Right renal pelvis (tissue), 4 donors: ENCODE results near the gene CADM1. TPM values are rescaled to one million over a fixed set of nuclear protein-coding genes. Genes with fewer than 3 reads are reported as not detected.

Source experiments
- DNase-seq, 4 donors: peaks; one replicate each; pipeline ENCODE4 v3.0.0-alpha.2; 2013; ENCODE audit warnings: low read depth in 4 of 4, low spot score in 3 of 4, missing footprints in 1 of 4
- polyA plus RNA-seq, 4 donors: library from polyadenylated mRNA; unstranded; fragments of 120-200 nt; gene quantifications; one replicate each; pipeline ENCODE4 v1.2.1, GENCODE V29; 2013; ENCODE audit not compliant: insufficient read length in 4 of 4

CADM1 gene
- polyA plus RNA-seq, 4 donors = 126 to 146 (median 136) TPM

GRCh38 chr11:115194802-115195110 is 309.5 kb downstream of the CADM1 start:
- DNase-seq = no peak

GRCh38 chr11:115193914-115194801 is 310.1 kb downstream of the CADM1 start:
- no peak for DNase-seq

- DNase-seq = no peak
These were observed 312.5 kb downstream of the CADM1 start for GRCh38 chr11:115191761-115192160.

- DNase-seq = no peak
These were observed 314.0 kb downstream of the CADM1 start for GRCh38 chr11:115190196-115190595.

- DNase-seq = no peak
These were observed 315.3 kb downstream of the CADM1 start for GRCh38 chr11:115188898-115189278.

- no peak for DNase-seq
These were observed 315.9 kb downstream of the CADM1 start for GRCh38 chr11:115188188-115188897.

GRCh38 chr11:115185931-115186330 is 318.3 kb downstream of the CADM1 start:
- DNase-seq = no peak

- no peak for DNase-seq
These were observed 318.7 kb downstream of the CADM1 start for GRCh38 chr11:115185507-115185906.

- no peak for DNase-seq
These were observed 319.3 kb downstream of the CADM1 start for GRCh38 chr11:115184901-115185300.

GRCh38 chr11:115183830-115184229 is 320.4 kb downstream of the CADM1 start:
- DNase-seq = no peak

- no peak for DNase-seq
These were observed 321.1 kb downstream of the CADM1 start for GRCh38 chr11:115183136-115183535.

- no peak for DNase-seq
These were observed 321.8 kb downstream of the CADM1 start for GRCh38 chr11:115182282-115182955.

- DNase-seq = peak in 1 of 4 donors; percentile 72
These were observed 322.7 kb downstream of the CADM1 start for GRCh38 chr11:115181538-115181937.

GRCh38 chr11:115180272-115180671 is 323.9 kb downstream of the CADM1 start:
- no peak for DNase-seq

GRCh38 chr11:115179636-115180035 is 324.6 kb downstream of the CADM1 start:
- no peak for DNase-seq

GRCh38 chr11:115178705-115179104 is 325.5 kb downstream of the CADM1 start:
- DNase-seq = no peak

GRCh38 chr11:115173136-115173535 is 331.1 kb downstream of the CADM1 start:
- no peak for DNase-seq

GRCh38 chr11:115170133-115170815 is 333.9 kb downstream of the CADM1 start:
- DNase-seq = no peak

- no peak for DNase-seq
These were observed 335.0 kb downstream of the CADM1 start for GRCh38 chr11:115169251-115169650.

- no peak for DNase-seq
These were observed 335.5 kb downstream of the CADM1 start for GRCh38 chr11:115168686-115169085.

GRCh38 chr11:115168229-115168671 is 336.0 kb downstream of the CADM1 start:
- no peak for DNase-seq
